Measurements from ENCODE around the gene CCBE1.

- TF ChIP-seq EZH2 (IDR thresholded peaks at IDR 0.05; ENCODE audit: insufficient read depth, low read length): no peak
- TF ChIP-seq, protein P1, sequence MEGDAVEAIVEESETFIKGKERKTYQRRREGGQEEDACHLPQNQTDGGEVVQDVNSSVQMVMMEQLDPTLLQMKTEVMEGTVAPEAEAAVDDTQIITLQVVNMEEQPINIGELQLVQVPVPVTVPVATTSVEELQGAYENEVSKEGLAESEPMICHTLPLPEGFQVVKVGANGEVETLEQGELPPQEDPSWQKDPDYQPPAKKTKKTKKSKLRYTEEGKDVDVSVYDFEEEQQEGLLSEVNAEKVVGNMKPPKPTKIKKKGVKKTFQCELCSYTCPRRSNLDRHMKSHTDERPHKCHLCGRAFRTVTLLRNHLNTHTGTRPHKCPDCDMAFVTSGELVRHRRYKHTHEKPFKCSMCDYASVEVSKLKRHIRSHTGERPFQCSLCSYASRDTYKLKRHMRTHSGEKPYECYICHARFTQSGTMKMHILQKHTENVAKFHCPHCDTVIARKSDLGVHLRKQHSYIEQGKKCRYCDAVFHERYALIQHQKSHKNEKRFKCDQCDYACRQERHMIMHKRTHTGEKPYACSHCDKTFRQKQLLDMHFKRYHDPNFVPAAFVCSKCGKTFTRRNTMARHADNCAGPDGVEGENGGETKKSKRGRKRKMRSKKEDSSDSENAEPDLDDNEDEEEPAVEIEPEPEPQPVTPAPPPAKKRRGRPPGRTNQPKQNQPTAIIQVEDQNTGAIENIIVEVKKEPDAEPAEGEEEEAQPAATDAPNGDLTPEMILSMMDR (IDR thresholded peaks at IDR 0.05; ENCODE audit: insufficient read depth, low read depth, low read length): no peak
Observed at GRCh38 chr18:59743566-59743965, 46.3 kb upstream of the CCBE1 start.
